ENCODE results near the gene RAB10. TPM values are rescaled to one million over a fixed set of nuclear protein-coding genes. Genes with fewer than 3 reads are reported as not detected.
A peak's percentile ranks its signal among the peaks of the same experiment; 100 is the strongest.

Gene RAB10
- total and polyA plus RNA-seq, 9 of the 15 experiments (the other 6 are each of a cell fraction or from before 2014, with no cell fraction given), result 25.1 to 214 (median 157) TPM

DNA sequence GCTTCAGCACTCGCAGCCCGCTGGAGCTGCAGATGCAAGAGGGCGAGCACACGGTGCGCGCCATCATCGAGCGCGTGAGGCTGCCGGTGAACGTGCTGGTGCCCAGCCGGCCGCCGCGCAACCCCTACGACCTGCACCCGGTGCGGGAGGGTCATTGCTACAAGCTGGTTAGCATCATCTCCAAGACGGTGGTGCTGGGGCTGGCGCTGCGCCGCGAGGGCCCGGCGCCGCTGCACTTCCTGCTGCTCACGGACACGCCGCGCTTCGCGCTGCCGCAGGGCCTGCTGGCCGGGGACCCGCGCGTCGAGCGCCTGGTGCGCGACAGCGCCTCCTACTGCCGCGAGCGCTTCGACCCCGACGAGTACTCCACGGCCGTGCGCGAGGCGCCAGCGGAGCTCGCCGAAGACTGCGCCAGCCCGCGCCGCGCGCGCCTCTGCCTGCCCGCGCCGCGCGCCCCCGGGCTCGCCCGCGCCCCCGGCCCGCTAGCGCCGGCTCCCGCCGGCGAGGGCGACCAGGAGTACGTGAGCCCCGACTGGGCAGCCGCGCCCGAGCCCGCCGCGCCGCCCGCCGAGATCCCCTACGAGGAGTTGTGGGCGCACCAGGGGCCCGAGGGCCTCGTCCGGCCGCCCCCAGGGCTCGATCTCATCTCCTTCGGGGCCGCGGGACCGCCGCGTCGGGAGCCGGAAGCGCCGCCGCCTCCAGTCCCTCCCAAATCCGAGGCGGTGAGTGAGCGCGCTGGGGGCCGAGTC, 150.8 kb downstream of the RAB10 start (continued):
- TF ChIP-seq ZNF398 (CRISPR knock-in tag; IDR thresholded peaks at IDR 0.05) (no peak), FOXA3 (CRISPR knock-in tag; conservative IDR thresholded peaks at IDR 0.05 in 1 of 2, IDR thresholded peaks at IDR 0.05 in 1 of 2) (peak in 1 of 2 experiments; percentile 52; a peak in 1 of 4 replicates), COPS2 (conservative IDR thresholded peaks at IDR 0.05) (no peak), HINFP (tag; conservative IDR thresholded peaks at IDR 0.05; ENCODE audit: low read depth) (no peak), RBM17 (IDR thresholded peaks at IDR 0.05; ENCODE audit: borderline replicate concordance, low read depth, low read length) (no peak), RBM15 (IDR thresholded peaks at IDR 0.05; ENCODE audit: insufficient read depth, low read length) (no peak), ZNF609 (CRISPR knock-in tag; IDR thresholded peaks at IDR 0.05; ENCODE audit: borderline replicate concordance) (no peak), BACH1 (tag; IDR thresholded peaks at IDR 0.05) (no peak), ZBTB26 (CRISPR knock-in tag; IDR thresholded peaks at IDR 0.05) (no peak), TSHZ1 (CRISPR knock-in tag; IDR thresholded peaks at IDR 0.05) (no peak), ILK (tag; IDR thresholded peaks at IDR 0.05; ENCODE audit: borderline replicate concordance, low read depth) (no peak)
